Vagina (tissue), 2 donors: ENCODE measurements around the gene SNTB2.

Experiments
- CTCF ChIP-seq, 3 experiments: fragments of 450-650 bp in 2 of 3; fragments of 200-600 bp in 1 of 3; sonication (generic) in 1 of 3; IDR thresholded peaks; one replicate each; pipeline ENCODE4 v1.5.1; 2017 to 2019; ENCODE audit warnings: antibody characterized with exemption in 3 of 3, mild to moderate bottlenecking in 2 of 3, moderate library complexity in 2 of 3
- POLR2A ChIP-seq, 2 donors: fragments of 450-650 bp; IDR thresholded peaks; one replicate each; pipeline ENCODE4 v1.6.1; 2017; ENCODE audit warnings: antibody characterized with exemption in 2 of 2, mild to moderate bottlenecking in 2 of 2, moderate library complexity in 2 of 2
- POLR2AphosphoS5 ChIP-seq, 2 donors: sonication (generic); formaldehyde crosslinking; IDR thresholded peaks; one replicate each; pipeline ENCODE4 v1.9.0; 2017; ENCODE audit warnings: antibody characterized with exemption in 2 of 2, mild to moderate bottlenecking in 2 of 2, low read depth in 1 of 2; ENCODE audit not compliant: insufficient read depth in 1 of 2

- TF ChIP-seq POLR2AphosphoS5 (IDR thresholded peaks at IDR 0.05; ENCODE audit: insufficient read depth in 1 of 2, low read depth in 1 of 2) (no peak), CTCF (IDR thresholded peaks at IDR 0.05) (no peak), POLR2A (IDR thresholded peaks at IDR 0.05) (no peak)
These were observed 73.5 kb downstream of the SNTB2 start for GRCh38 chr16:69260506-69260905.
